NCI-H1417 treated with DMSO at 0.1 percent for 48 hours (cell line): ENCODE results near the gene TMEM59L.
"Not testable (repeated sequence)": the region's sequence is repeated elsewhere in the genome, so short reads cannot be mapped to it uniquely, and the experiment has no call there.

Experiments
- DNase-seq: peaks from one replicate; lab custom pipeline; 2025; lab: John Stamatoyannopoulos, UW

Gene TMEM59L

GRCh38 chr19:18594096-18594823 lies 18.4 kb upstream of the TMEM59L start:
- no peak for DNase-seq

GRCh38 chr19:18594824-18595373 lies 17.8 kb upstream of the TMEM59L start:
- no peak for DNase-seq

- no peak for DNase-seq
Observed at GRCh38 chr19:18595475-18595874, 17.2 kb upstream of the TMEM59L start.

GRCh38 chr19:18596752-18597157 lies 15.9 kb upstream of the TMEM59L start:
- no peak for DNase-seq

GRCh38 chr19:18597809-18598660 lies 14.6 kb upstream of the TMEM59L start:
- no peak for DNase-seq

DNA sequence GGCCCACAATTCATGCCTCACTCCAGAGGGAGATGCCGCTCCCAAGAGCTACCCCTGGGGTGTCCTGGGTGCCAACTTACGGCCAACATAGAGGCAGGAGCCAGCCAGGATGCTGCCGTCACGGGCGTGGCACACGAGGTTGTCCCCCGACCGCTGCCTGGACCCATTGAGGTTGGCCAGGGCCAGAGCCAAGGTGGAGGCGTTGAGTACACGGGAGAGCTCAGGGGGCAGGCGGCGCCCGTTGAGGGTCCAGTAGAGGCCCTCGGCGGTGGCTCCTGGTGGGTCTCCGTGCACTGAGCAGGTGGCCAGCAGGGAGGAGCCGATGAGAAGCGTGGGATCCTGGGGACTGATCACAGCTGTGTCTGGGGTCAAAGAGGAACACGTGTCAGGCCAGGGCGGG lies 13.2 kb upstream of the TMEM59L start:
- DNase-seq, result no peak

DNA sequence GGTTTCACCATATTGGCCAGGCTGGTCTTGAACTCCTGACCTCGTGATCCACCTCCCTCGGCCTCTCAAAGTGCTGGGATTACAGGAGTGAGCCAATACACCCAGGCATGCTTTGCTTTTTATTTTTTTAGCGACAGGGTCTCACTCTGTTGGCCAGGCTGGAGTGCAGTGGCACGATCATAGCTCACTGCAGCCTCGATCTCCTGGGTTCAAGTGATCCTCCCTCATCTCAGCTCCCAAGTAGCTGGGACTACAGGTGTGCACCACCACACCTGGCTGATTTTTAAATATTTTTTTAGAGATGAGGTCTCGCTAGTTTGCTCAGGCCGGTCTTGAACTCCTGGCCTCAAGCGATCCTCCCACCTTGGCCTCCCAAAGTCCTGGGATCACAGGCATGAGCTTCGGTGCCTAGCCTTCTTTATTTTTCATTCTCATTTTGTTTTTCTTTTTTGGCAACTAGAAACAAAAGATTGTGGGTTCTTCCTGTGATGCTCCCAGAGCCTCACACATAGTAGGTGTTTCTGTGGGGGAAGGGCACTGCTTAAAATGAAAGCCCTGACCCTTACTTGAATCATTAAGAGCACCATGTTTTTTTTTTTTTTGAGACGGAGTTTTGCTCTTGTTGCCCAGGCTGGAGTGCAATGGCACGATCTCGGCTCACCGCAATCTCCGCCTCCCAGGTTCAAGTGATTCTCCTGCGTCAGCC lies 11.8 kb upstream of the TMEM59L start:
- not testable (repeated sequence) for DNase-seq

GRCh38 chr19:18601875-18602274 lies 10.8 kb upstream of the TMEM59L start:
- no peak for DNase-seq

- no peak for DNase-seq
Observed at GRCh38 chr19:18603255-18603957, 9.3 kb upstream of the TMEM59L start.

DNA sequence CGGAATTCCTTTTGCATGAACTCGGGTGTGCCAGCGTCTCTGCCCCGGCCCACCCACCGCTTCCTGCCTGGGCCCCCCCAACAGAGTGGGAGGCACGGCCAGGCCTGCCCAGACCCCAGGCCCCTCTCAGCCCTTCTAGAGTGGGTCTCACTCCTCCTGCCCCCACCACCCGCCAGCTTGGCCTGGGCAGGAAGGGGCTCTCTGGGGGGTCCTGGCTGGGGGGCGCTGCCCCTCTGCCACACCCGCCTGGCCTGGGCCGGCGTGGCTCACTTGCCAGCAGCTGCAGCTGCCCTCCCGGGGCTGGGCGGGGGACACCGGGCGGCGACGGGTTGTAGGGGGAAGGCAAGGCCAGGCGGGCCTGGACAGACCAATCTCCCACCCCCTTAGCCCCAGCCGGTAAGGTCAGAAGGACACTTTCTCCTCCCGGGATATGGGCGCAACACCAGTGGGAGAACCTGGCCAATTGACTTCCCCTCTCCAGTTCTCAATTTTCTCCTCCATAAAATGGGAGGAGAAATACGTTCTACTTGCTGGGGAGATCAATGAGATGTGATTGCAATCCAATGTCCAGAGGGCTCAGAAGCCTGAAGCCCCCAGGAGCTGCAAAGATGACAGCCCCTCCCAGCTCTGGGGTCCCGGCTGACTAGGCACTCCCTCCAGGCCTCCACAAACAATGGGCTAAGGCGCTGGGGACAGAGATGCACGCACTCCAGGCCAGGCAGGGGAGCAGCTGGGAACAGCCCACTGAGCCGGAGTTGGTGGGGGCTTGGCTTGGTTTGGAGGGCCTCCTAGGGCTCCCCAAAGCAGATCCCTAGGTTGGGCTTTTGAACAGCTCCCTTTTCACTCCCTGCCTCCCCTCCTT lies 8.5 kb upstream of the TMEM59L start:
- no peak for DNase-seq

DNA sequence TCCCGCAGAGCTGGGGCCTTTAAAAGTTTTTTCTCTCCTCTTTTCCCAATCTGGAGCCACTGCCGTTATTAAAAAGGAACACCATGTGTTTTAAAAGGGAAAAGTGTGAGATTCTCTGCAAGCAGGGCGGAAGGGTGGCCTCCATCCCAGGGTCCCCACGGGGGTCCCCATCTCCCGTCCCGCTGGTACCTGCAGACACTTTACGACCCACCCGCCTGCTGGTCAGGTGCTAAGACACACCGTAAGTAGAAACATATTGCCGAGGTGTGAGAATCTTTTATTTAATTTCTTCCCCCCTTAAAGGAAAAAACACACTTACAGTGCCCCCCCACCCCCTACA lies 7.9 kb upstream of the TMEM59L start:
- DNase-seq, result no peak

- DNase-seq, result no peak
Observed at GRCh38 chr19:18605196-18605545, 7.5 kb upstream of the TMEM59L start.

- DNase-seq, result no peak
Observed at GRCh38 chr19:18605546-18606280, 7.0 kb upstream of the TMEM59L start.

DNA sequence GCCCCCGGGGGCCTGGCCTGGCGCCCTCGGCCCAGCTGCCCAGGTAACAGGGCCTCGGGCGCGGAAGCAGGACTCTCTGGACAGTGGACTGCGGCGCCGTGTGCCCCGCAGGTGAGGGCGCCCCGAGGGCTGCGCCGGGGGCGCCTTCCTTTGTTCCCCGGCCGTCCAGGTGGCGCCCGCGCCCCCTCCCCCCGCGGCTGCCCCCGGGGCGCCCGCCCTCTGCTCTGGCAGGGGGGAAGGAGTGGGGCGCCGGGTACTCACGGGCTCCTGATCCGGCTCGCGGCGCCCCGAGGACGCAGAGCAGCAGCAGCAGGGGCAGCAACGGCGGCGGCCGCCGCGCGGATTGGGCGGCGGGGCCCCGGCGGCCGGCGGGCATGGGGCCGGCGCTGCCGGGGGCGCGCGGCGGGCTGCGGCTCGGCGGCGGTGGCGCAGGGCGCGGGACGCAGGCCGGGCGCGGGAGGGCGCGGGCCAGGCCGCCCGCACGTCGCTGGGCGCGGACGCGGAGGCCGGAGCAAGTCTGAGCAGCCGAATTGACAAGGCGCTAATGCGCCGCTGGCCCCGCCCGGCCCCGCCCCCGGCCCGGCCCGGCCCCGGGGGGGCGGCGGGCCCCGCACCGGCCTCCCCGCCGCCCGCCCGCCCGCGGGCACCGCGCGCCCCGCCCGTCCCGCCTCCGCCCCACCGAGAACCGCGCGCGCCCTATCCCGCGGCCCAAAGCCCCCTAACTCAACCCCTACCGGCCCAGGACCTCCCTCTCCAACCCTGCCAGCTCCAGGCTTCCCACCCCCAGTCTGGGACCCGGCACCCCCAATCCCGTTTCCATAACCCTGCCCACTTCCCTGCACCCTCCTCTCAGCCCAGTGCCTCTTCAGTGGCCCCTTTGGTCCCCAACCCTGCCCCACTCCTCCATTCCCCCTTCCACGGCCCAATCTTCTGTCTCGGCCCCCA lies 6.1 kb upstream of the TMEM59L start, which contains the start of gene CRLF1:
Gene CRLF1 (minus strand): TSS at position 519 of the 945 bp plus-strand sequence. CDS start 143 bp downstream, at position 376.
- DNase-seq, result no peak

DNA sequence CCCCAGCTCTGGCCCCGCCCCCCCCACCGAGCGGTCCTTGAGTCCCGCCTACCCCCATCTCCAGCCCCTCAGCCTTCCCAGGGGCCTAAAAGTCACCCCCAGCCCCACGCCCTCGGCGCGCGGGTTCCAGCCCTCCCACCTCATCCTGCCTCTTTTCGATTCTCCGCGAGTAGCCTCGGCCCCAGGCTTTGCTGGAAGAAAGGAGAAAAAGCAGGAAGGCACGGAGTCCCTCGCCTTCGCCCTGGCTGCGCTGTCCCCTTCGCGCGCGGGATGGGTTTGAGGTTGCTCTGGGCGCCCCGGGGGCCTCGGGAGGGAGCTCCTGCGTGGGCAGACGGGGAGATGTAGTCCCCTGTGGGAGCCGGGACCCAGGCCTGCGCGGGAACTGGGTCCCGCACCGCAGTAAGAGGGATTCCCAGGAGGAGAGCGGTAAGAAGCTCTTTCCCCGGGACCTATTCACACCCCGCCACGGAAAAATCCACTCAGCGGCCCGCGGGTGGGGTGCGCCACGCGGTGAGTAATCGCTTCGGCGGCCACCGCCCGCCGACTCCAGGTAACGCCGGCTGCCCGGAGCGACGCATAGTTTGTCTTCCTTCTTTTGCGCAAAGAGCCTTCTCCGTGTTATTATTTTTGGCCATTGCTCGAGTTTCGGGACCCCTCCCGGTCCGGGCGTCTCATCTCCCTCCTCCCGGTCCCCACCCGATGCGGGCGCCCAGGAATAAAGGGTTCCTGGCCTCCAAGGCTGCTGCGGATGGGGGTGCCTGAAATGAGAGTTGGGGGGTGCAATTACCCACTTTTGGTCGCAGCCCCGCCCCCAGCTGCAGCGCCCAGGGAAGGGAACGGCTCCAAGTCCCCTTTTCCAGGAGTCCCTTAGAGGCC lies 5.2 kb upstream of the TMEM59L start:
- DNase-seq, result no peak

DNA sequence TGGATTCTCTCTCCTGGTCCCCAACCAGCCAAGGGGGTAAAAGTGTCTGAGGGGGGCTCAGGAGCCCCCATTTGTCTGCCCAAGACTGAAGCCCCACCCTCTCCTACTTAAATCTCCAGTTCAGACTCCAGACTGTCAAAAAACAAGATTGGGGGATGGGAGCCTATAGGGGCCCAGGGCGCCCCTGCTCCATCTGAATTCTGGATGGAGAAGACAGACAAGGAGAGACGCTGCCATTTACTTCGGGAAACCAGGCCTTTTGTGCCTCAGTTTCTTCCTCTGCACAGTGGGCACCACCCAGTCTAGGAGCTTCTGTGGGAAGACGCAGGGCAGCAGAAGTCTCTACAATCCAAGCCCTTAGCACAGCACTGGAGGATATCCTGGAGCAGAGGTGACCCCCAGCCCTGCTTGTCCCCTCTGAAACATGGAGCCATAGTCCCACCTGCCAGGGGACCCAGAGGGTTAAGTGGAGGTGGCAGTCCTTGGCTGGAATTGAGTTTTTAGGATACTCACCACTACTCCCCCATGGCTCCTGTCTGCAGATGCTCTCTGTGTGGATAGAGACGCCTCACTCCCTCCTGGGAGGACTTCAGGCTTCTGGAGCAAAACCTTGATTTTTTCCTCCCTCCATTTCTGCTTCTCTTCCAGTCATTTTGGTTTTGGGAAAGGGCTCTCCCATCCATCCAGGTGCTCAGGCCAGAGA lies 4.4 kb upstream of the TMEM59L start:
- no peak for DNase-seq
